ENCODE data around the gene CTIF.
A peak's percentile ranks its signal among the peaks of the same experiment; 100 is the strongest.
"Not testable (repeated sequence)": the region's sequence is repeated elsewhere in the genome, so short reads cannot be mapped to it uniquely, and the experiment has no call there.

Gene CTIF

DNA sequence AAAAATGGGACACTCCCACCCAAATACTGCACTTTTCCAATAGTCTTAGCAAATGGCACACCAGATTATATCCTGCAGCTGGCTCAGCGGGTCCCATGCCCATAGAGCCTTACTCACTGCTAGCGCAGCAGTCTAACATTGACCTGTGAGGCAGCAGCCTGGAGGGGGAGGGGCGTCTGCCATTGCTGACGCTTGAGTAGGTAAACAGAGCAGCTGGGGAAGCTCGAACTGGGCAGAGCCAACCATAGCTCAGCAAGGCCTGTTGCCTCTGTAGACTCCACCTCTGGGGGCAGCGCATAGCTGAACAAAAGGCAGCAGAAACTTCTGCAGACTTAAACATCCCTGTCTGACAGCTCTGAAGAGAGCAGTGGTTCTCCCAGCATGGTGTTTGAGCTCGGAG is 110.4 kb downstream of the CTIF start:
- no peak for DNase-seq

DNA sequence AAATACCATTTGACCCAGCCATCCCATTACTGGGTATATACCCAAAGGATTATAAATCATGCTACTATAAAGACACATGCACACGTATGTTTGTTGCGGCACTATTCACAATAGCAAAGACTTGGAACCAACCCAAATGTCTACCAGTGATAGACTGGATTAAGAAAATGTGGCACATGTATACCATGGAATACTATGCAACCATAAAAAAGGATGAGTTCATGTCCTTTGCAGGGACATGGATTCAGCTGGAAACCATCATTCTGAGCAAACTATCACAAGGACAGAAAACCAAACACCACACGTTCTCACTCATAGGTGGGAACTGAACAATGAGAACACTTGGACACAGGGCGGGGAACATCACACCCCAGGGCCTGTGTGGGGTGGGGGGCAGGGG is 115.8 kb downstream of the CTIF start:
- not testable (repeated sequence) for DNase-seq

DNA sequence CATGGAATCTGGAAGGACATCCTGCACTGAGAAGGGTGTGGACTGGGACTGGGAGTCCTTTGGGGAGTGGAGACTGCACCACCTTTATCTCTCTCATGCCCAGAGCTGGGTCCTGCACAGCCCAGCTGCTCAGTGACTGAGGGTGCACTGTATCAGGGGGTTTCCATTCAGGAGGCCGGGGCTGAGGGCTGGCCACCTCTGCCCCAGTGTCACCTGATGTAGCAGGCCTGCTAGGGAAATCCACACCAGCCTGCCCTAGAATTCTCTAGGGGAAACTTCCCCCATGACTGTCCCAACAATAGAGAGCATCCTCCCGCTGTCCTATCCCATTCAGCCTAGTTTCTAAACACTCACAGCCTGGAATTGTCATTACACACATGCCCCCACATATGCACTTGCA is 116.7 kb downstream of the CTIF start:
- DNase-seq, result no peak

DNA sequence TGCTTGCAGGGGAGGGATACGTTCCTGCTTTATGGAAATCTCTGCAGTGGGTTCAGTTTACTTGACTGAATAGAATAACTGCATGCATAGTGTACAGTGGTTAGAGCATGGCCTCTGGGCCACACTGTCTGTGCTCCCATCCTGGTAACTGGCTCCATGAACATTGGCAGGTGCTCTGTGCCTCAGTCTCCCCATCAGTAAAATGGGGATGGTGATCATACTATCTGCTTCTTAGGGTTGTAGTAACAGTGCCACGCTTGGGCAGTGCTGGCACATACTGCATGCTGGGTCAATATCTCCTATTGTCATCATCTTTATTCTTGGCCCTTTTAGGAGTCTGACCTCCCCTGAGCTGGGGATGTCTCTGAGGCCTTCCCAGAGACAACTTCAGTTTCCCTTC is 117.3 kb downstream of the CTIF start:
- no peak for DNase-seq

DNA sequence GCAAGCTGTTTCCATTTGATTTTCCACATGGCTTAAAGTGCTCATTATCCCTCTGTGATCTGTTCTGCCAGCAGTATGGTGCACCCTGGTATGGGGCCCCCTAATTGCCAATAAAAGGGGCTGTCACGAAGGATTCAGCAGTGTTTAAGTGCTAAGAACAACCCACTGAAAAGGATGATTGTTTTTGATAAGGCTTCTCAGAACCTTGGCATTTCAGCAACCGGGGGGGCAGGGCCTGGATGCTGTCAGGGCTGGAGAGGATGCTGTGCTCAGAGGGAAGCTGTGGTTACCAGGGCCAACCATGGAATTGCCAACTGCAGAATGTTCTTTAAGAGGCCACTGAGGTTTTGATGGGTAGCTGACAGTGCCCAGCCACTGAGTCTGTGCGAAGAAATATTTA is 117.8 kb downstream of the CTIF start:
- DNase-seq, result no peak

DNA sequence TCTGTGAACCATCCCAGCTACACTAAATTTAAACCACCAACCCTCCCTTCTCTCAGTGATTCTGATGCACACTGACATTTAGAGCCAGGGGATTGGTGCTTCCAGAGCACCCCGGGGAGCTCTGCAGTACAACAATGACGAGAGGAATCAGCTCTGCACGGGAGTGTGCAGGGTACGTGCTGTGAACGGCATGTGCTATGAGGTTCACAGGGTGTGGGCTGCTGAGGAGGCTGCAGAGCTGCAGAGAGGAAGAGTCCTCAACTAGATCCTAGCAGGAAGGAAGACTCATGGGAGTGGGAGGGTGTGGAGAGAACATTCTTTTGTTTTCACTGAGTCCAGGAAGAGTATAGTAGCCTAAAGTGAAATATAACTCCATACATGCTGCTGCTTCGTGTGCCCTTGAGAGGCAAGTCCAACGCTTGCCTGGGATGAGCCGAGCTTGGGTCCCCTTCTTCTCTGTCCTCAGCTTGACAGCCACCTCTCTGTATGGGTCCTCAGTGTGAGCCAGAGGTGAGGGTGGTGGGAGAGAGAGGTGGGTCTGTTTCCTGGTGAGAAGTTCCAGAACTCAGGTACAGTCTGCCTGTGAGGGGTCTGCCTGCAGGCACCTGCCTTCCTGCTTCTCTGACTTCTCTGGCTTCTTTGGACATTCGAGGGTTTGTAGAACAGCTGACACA is 118.8 kb downstream of the CTIF start:
- no peak for DNase-seq

DNA sequence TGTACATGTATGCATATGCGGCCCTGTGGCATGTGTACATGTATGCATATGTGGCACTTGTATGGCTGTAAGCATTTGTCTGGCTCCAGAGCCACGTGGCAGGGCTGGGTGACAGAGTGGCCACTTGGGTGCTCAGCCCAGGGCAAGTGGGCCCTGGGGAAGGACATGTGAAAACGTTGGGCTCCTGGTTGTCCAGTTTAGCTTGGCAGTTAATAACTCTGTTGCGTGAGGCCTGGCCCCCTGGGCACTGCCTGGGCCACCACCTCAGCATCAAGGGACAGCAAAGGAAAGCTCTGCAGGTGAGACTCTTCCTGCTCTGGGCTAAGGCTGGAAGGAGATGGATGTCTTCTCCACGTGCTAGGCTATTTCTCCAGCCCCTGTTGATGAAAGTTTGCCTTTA is 119.9 kb downstream of the CTIF start:
- DNase-seq, result no peak

DNA sequence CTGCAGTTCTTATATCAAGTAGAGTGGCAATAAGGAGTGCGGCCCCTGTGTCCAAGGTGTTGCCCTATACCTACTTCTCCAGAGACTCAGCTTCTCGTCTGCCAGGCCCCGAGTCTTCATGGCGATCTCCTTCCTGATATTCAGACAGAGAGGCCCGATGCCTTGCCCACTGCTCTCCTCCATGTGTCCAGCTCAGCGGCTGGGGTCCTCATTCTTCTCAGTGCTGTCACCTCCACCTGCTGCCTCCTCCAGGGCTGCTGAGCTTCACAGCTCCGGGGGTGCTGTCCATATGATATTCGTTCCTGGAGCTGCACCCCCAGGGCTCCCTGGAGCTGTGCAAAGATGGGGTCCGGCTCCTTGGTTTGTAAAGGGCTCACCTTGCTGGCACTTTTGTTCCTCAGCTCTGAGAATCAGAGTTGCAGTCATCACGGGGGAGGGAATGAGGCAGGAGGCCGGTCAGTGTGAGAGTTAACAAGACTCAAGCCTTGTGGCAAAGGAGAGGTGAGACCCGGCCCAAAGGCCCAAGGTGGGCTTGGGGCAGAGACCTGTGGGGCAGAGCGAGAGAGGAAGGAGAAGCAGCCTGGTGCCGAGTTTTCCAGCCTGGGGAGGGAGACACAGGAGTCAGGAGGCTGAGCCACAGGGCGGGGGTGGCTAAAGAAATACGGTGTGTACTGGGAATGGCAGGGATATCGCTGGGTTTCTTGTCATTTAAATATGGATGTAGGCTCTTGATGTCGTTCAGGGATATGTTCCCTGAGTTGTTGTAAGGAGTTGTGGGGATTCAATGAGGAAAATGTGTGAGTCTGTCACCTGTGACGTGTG is 120.6 kb downstream of the CTIF start:
- no peak for DNase-seq

DNA sequence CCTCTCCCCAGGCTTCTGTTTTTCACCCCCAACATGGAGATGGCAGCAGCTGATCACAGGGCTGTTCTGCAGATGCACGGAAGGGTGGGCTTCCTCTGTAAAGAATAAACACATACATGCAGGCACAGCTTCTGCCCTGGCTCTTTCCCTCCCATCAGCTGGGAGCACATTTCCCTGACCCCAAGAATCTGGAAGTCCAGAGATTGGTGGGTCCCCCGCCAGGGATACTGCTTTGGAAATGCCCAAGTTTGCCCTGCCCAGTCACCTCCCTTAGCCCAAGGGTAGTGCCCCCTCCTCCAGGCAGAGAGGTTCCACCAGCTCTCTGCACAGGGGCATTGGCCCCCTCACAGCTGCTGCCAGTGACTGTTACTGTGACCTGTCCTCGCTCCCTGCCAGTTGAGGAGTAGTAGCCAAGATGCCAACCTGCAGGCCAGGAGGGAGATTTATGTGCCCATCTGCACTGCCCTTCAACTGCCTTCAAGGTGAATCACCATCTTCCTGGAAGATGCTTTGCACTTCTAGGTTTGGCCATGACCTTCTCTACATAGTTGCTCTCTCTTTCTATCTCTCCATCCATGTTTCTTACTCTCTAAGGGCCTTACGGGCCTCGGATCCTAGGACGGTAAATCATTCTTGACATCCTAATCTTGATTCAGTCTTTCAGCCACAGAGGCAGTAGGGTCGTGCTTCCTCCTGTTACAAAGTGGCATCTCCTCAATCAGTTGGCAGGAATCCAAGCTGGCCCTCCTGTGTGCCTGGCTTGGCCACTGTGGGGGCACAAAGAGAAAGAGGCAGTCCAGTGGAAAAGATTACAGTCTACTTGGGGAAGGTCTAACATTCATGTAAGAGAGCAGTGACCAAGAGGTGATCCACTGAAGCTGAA is 121.8 kb downstream of the CTIF start:
- no peak for DNase-seq

DNA sequence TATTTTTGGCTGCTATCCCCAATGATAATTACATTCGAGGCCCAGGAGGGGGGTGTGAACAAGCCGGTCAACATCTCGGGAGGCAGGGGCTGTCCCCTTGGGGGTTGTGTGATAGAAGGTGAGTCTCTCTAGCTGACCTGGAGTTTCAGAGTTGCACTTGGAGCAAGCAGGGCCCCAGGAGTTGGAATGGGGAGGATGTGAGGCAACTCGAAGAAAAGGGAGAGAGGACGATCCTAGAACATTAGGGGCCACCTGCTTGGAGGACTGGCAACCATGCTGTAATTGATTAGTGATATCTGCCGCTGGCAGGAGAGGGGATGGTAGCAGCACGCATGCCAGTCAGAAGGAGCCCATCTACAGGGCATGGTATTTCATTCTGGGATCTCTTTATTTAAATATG is 122.6 kb downstream of the CTIF start:
- no peak for DNase-seq

DNA sequence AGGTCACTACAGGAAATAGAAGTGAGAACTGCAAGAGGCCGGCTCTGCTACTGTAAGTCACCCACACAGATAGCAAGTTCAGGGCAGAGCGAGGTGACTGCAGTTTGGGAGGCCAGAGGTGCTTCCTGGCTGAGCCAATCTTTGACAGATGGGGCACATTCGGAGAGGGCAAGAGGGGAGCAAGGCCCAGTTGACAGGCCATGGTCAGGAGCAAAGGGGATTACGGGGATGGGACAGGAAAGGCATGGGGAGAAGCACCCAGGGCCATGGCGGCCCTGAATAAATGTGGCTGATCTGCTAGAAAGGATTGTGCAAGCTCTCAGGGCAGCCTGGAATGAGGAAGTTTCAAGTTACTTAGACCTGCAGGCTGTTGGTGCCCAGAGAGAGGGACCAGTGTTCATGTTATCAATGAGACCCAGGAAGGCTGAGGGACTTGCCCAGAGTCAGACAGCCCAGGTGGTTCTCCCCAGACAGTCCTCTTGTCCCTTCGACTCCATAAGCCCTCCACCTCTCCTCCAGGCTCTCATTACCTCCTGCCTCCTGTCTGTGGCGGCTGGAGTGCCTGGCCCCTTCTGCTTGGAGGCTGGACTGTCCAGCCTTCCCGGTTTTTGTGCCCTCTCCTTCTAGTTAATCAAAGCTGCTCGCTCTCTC is 123.3 kb downstream of the CTIF start:
- DNase-seq, result no peak

DNA sequence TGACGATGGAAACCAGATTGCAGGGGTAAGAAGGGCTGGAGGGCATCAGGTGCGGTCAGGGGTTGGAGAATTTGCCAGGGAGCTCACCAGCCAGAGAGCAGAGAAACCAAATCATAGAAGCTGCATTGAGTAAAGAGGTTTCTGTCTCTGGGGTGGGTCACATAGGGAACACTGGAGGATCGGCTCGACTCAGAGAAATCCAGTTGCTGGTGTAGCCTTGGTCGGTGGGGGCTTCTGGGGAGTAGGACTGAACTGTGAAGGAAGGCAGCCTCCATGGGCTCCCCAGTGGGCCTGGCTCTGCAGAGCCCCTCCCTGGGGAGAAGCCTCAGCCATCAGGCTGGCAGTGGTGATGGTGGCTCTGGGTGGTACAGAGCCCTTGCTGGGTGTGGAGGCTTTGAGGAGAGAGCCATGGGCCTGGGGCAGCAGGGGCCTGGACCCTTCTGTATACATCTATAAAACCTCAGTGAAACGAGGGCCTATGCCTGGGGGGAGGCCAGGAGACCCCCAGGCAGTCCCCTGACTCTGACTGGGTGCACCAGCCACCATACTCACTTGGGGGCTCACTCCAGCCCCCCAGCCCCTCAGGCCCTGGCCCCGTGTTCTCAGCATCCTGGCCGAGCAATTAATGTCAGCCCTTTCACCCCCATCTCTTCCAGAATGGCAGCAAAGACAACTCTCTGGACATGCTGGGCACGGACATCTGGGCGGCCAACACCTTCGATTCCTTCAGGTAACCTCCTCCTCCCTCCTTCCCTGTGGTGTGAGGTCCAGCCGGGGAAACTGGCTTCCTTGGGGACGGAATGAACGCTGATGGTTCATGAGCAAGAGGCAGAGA is 124.5 kb downstream of the CTIF start:
- DNase-seq, result no peak

DNA sequence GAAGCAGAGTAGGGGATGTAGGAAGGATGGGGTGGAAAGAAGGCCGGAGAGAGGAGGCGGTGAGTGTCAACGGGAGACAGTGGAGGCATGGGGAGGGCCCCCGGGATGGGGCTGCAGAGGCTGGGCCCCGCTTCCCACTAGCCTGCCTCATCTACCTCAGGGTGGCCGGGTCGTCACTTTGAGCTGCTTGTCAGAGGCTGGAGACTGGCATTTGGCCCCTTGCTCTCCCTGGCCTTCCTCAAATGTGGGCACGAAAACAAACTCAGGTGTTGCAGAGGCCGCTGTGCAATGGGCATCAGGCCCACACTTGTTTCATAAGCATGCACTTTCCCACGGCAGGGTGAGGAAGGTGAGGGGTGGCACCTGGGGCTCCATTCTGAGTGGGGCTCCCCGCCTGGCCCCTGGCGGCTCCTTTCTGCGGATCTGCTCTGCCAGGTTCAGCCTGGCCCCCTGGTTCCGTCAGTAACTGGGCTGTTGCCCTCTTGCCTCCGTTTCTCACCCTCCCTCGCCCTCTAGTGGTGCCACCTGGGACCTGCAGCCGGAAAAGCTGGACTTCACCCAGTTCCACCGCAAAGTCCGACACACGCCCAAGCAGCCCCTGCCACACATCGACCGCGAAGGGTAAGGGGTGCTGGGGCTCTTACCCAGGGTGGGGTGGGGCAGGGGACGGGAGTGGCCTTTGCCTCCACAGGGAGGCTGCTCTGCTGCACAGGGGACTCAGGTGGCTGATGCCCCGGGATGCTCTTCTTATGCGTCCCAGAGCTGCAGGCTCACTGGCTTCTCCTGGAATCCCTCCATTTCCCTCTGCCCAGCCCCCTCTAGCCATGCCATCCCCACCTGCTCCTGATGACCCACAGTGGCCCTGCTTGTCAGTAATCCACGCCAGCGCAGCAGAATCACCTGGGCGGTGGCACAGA is 125.4 kb downstream of the CTIF start:
- DNase-seq, result peak; percentile 51

DNA sequence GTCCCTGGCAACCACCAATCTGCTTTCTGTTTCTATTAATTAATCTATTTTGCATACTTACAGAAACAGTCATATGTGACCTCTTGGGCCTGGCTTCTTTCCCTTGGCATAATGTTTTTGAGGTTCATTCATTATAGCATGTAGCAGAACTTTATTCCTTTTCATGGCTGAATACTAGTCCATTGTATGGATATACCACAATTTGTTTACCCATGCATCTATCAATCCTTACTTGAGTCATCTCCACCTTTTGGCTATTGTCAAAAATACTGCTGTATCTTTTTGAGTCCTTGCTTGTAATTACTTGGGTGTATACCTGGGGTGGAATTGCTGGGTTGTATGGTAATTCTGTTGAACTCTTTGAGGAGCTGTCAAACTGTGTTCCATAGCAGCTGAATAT is 126.8 kb downstream of the CTIF start:
- DNase-seq, result no peak

DNA sequence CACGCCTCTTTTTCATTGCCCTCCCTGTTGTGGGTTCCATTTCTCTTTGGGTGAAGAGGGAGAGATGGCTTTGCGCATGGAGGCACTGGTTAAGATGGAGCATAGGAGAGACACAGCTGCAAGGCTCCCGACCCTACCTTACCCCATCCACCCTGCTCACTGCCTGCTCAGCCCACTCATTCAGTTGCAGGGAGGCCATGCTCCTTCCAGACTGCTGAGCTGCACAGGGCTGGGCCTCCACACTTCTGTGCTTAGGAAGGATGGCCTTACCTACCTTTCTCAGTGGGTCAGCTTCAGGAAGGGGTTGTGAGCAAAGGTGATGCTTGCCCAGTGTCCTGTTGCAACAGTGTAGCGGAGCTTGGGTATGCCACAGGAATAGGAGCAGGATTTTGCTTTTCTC is 127.8 kb downstream of the CTIF start:
- DNase-seq, result no peak

DNA sequence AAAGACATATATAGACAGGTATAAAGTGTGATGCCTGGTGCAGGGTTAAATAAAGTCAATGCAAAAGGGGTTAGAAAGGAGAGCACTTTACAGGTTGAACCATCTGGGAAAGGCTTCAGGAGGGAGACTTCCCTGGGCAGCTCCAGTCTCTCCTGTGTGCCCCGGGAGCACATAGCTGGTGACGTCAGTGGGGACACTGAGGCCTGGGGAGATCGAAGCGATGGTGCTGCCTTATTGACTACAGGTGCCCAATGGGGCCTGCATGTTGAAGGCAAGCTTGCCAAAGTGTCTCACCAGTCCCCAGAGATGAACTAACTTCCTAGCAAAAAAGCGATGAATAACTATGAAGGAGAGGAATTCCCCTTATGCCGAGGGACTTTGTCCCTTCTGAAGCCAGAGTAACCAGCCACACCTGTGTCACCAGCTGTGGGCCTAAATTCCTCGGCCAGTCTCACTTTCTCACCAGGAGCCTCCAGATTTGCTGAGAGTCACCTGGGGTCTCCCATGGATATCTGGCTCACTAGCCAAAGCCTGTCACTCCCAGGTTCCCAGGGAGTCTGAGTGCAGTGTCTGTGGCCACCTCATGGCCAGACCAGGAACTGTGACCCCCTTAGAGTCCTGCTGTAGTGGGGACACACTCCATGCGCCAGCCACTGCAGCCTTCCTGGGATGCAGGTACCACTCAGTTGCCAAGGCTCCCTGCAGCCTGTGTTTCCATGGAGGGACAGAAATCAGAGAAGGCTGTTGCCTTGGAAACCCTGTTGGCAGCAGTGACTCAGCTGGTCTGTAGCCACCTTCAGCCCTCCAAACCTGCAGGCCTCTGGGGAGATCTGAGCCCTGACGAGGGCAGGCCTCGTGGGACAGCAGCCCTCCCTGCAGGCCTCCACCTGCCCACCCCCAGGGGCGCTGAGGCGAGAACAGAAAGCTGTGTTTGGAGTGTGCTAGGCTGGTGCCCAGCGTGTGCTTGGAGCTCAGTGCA is 128.7 kb downstream of the CTIF start:
- no peak for DNase-seq

DNA sequence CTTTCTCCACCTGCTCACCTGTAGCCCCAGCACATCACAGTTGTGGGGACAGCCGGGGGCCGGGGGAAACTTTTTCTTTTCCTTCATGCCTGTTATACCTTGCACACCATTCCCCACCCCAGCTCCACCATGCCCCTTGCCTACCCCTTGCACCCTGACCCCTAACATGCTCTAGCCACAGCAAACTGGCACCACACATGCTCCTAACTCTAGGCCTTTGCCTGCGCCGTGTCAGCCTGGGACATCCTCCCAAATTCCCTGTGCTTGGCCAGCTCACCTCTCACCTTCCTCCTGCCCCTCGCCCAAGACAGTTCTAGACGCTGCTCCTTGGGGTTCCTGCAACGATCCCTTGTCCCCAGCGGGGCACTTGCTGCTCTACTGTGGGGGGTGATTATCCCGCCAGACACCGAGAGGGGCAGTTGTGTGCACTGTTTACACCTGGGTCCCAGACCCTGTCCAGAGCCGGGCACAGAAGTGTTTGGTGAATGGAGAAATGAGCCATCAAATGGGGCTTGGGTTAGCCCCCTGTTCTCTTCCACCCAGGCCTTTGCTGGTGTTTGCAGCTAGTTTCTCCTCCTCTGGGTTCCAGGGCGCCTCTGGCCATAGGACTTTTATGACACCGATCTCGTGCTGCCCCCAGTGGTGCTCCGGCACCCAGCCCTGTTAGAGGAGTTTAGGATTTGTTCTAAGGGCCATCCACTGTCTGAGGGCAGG is 129.8 kb downstream of the CTIF start:
- no peak for DNase-seq

DNA sequence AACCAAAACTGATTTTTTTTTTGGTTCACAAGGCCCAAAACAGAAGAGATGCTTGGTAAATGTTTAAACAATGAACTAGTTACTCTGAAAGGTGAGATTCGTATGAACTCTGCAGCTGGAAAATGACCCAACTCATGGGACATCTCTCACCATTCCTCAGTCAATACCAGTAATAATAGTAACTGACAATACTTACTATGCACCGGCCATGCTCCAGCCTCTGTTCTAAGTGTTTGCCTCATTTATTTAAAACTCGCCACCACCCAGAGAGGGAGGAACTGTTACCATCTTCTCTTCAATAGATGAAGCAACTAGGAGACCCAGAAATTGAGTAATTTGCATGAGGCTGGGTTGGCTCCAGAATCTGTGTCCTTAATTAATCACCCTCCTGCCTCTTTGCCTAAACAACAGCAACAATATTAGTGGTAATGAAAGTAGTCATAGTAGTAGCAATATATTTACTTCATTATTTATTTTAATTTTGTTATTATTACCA is 130.4 kb downstream of the CTIF start:
- DNase-seq, result no peak
